IPS DF 6.9 (cell line): ENCODE data around the gene NKAIN2.
"Not testable (repeated sequence)": the region's sequence is repeated elsewhere in the genome, so short reads cannot be mapped to it uniquely, and the experiment has no call there.

Experiments
- DNase-seq: peaks from one replicate; pipeline ENCODE4 v3.0.0-alpha.2; 2013; ENCODE audit warnings: low read depth, low spot score
- H3K27ac ChIP-seq: one replicate; pipeline ENCODE4 v1.5.1; 2013; ENCODE audit warnings: low read length, control low read depth
- H3K27me3 ChIP-seq: 2 replicates; pipeline ENCODE4 v1.6.1; 2013; ENCODE audit warnings: mild to moderate bottlenecking, low read length; ENCODE audit not compliant: control insufficient read depth, insufficient read depth
- H3K36me3 ChIP-seq: 2 replicates; pipeline ENCODE4 v1.6.1; 2013; ENCODE audit warnings: low read length; ENCODE audit not compliant: control insufficient read depth, insufficient read depth
- H3K4me1 ChIP-seq: 2 replicates; pipeline ENCODE4 v1.6.1; 2013; ENCODE audit warnings: low read length; ENCODE audit not compliant: control insufficient read depth, insufficient read depth
- H3K4me3 ChIP-seq: 2 replicates; pipeline ENCODE4 v1.5.1; 2013; ENCODE audit warnings: mild to moderate bottlenecking, low read length
- H3K9me3 ChIP-seq: 2 replicates; pipeline ENCODE4 v1.6.1; 2013; ENCODE audit warnings: low read length, inconsistent platforms; ENCODE audit not compliant: control insufficient read depth, insufficient read depth
- WGBS: extraction: QIAGEN DNeasy Blood & Tissue Kit; methylation state at CpG from one replicate; pipeline ENCODE4 v1.1.7; 2013; ENCODE audit warnings: mixed read lengths, missing lambda C conversion rate; ENCODE audit not compliant: insufficient read length, insufficient coverage; 5-methylcytosine and 5-hydroxymethylcytosine counted together

The NKAIN2 gene

GRCh38 chr6:124441450-124441849 is 637.8 kb downstream of the NKAIN2 start:
- Histone ChIP-seq H3K27me3 (no peaks in the 10 kb centered on the region), H3K36me3 (no peaks in the 10 kb centered on the region), H3K9me3 (no peaks in the 10 kb centered on the region), H3K27ac (no peak overlapping the region), H3K4me1 (no peaks in the 10 kb centered on the region), H3K4me3 (no peak overlapping the region)
- no CpG with 5 or more reads among the region's 3 CpGs for WGBS
- no peak for DNase-seq

- Histone ChIP-seq H3K9me3 (no peaks in the 10 kb centered on the region), H3K4me1 (no peaks in the 10 kb centered on the region), H3K27me3 (no peaks in the 10 kb centered on the region), H3K36me3 (no peaks in the 10 kb centered on the region), H3K4me3 (no peak overlapping the region), H3K27ac (no peak overlapping the region)
- DNase-seq: no peak
- WGBS: no CpG with 5 or more reads among the region's 2 CpGs
Measured at GRCh38 chr6:124443541-124443940, 639.9 kb downstream of the NKAIN2 start.

GRCh38 chr6:124445581-124445980 is 641.9 kb downstream of the NKAIN2 start:
- Histone ChIP-seq H3K36me3 (no peaks in the 10 kb centered on the region), H3K9me3 (no peaks in the 10 kb centered on the region), H3K27ac (no peak overlapping the region), H3K27me3 (no peaks in the 10 kb centered on the region), H3K4me3 (no peak overlapping the region), H3K4me1 (no peaks in the 10 kb centered on the region)
- WGBS: no CpG with 5 or more reads among the region's 3 CpGs
- DNase-seq: no peak

- Histone ChIP-seq H3K36me3 (no peaks in the 10 kb centered on the region), H3K4me3 (no peak overlapping the region), H3K27me3 (no peaks in the 10 kb centered on the region), H3K27ac (no peak overlapping the region), H3K9me3 (no peaks in the 10 kb centered on the region), H3K4me1 (no peaks in the 10 kb centered on the region)
- DNase-seq: no peak
- WGBS: no CpG with 5 or more reads among the region's 3 CpGs
Measured at GRCh38 chr6:124446961-124447360, 643.3 kb downstream of the NKAIN2 start.

GRCh38 chr6:124459268-124459667 is 655.6 kb downstream of the NKAIN2 start:
- Histone ChIP-seq H3K9me3 (no peaks in the 10 kb centered on the region), H3K36me3 (no peaks in the 10 kb centered on the region), H3K4me1 (no peaks in the 10 kb centered on the region), H3K27ac (no peak overlapping the region), H3K4me3 (no peak overlapping the region), H3K27me3 (no peaks in the 10 kb centered on the region)
- DNase-seq: no peak
- no CpG with 5 or more reads among the region's 2 CpGs for WGBS

- Histone ChIP-seq H3K36me3 (no peaks in the 10 kb centered on the region), H3K4me1 (no peaks in the 10 kb centered on the region), H3K27ac (no peak overlapping the region), H3K4me3 (no peak overlapping the region), H3K9me3 (no peaks in the 10 kb centered on the region), H3K27me3 (no peaks in the 10 kb centered on the region)
- WGBS: no CpG with 5 or more reads among the region's 3 CpGs
- no peak for DNase-seq
Measured at GRCh38 chr6:124462750-124463149, 659.1 kb downstream of the NKAIN2 start.

- no peak for DNase-seq
- H3K9me3 ChIP-seq: no peaks in the 10 kb centered on the region
- H3K4me1 ChIP-seq: no peaks in the 10 kb centered on the region
- no peaks in the 10 kb centered on the region for H3K27me3 ChIP-seq
- no peak overlapping the region for H3K4me3 ChIP-seq
- H3K27ac ChIP-seq: no peak overlapping the region
- WGBS: no CpG with 5 or more reads among the region's 3 CpGs
- no peaks in the 10 kb centered on the region for H3K36me3 ChIP-seq
Measured at GRCh38 chr6:124463271-124463670, 659.6 kb downstream of the NKAIN2 start.

- H3K4me3 ChIP-seq: not testable (repeated sequence)
- WGBS: no CpG with 5 or more reads among the region's 2 CpGs
Measured at GRCh38 chr6:124464600-124464999, 660.9 kb downstream of the NKAIN2 start.

GRCh38 chr6:124466949-124467348 is 663.3 kb downstream of the NKAIN2 start:
- no CpG with 5 or more reads among the region's 2 CpGs for WGBS
- H3K27ac ChIP-seq: no peak overlapping the region
- no peaks in the 10 kb centered on the region for H3K36me3 ChIP-seq
- no peak for DNase-seq
- H3K9me3 ChIP-seq: no peaks in the 10 kb centered on the region
- H3K27me3 ChIP-seq: no peaks in the 10 kb centered on the region
- no peak overlapping the region for H3K4me3 ChIP-seq
- H3K4me1 ChIP-seq: no peaks in the 10 kb centered on the region

More at GRCh38 chr6:124464600-124464999, 660.9 kb downstream of the NKAIN2 start:
- not testable (repeated sequence) for H3K4me1 ChIP-seq, DNase-seq, H3K27ac ChIP-seq, H3K36me3 ChIP-seq, H3K9me3 ChIP-seq, H3K27me3 ChIP-seq

- Histone ChIP-seq H3K4me3 (no peak overlapping the region), H3K9me3 (no peaks in the 10 kb centered on the region), H3K4me1 (no peaks in the 10 kb centered on the region), H3K27ac (no peak overlapping the region), H3K36me3 (no peaks in the 10 kb centered on the region), H3K27me3 (no peaks in the 10 kb centered on the region)
- no peak for DNase-seq
- no CpG with 5 or more reads among the region's 1 CpG for WGBS
Measured at GRCh38 chr6:124467366-124467765, 663.7 kb downstream of the NKAIN2 start.

GRCh38 chr6:124470803-124471202 is 667.1 kb downstream of the NKAIN2 start:
- no peak overlapping the region for H3K4me3 ChIP-seq
- DNase-seq: no peak
- H3K4me1 ChIP-seq: no peaks in the 10 kb centered on the region
- no peaks in the 10 kb centered on the region for H3K9me3 ChIP-seq
- no peaks in the 10 kb centered on the region for H3K27me3 ChIP-seq
- no peaks in the 10 kb centered on the region for H3K36me3 ChIP-seq
- H3K27ac ChIP-seq: no peak overlapping the region
